Esophagus muscularis mucosa (tissue), 3 donors: ENCODE results near the gene MFRP.

ENCODE experiments used
- POLR2A ChIP-seq: fragments of 450-650 bp; IDR thresholded peaks from one replicate; pipeline ENCODE4 v1.6.1; 2017; ENCODE audit warnings: antibody characterized with exemption, moderate library complexity, mild to moderate bottlenecking, low read depth
- POLR2AphosphoS5 ChIP-seq, 2 donors: sonication (generic); formaldehyde crosslinking; IDR thresholded peaks; one replicate each; pipeline ENCODE4 v1.6.1; 2017; ENCODE audit warnings: antibody characterized with exemption in 2 of 2
- TF ChIP-seq, protein P1 (sequence below), 3 experiments: fragments of 200-600 bp in 2 of 3; fragments of 450-650 bp in 1 of 3; sonication (generic) in 2 of 3; IDR thresholded peaks; one replicate each; pipeline ENCODE4 v1.5.1; 2017 to 2019; ENCODE audit warnings: antibody characterized with exemption in 3 of 3, mild to moderate bottlenecking in 2 of 3, moderate library complexity in 1 of 3

DNA sequence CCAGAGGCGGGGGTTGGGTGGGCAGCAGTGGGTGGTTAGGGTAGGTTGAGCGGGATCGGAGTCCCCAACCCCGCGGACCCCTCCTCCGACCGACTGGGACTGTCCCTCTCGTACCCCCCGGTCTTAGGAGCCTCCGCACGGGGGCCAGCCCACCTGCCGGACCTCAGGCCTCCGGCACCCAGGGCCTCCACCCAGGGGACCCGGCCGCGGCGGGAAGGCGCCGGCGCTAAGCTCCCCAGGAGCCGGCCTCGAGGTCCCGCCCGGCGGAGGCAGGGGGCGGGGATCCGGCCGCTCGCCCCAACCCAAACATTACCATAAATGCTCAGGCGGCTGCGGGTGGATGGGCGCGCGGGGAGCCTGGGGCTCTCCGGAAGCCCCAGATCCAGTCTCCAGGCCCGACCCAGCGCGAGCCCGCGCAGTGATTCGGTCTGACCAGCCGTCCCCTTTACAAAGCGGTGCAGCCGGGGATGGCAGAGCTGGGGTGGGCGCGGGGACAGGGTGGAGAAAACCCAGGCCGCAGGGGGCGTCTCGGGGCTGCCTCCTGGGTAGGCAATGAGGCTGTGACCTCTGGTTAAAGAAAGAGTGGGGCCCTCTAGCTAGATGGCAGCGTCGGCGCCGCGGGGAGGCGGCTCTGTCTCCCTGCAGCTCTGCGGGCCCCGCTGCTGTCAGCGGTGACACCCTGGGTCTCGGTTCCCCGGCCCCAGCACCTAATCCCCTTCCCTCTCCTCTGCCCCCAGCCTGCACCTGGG, 25.6 kb downstream of the MFRP start:
- TF ChIP-seq, protein P1, sequence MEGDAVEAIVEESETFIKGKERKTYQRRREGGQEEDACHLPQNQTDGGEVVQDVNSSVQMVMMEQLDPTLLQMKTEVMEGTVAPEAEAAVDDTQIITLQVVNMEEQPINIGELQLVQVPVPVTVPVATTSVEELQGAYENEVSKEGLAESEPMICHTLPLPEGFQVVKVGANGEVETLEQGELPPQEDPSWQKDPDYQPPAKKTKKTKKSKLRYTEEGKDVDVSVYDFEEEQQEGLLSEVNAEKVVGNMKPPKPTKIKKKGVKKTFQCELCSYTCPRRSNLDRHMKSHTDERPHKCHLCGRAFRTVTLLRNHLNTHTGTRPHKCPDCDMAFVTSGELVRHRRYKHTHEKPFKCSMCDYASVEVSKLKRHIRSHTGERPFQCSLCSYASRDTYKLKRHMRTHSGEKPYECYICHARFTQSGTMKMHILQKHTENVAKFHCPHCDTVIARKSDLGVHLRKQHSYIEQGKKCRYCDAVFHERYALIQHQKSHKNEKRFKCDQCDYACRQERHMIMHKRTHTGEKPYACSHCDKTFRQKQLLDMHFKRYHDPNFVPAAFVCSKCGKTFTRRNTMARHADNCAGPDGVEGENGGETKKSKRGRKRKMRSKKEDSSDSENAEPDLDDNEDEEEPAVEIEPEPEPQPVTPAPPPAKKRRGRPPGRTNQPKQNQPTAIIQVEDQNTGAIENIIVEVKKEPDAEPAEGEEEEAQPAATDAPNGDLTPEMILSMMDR (IDR thresholded peaks at IDR 0.05) = no peak
- TF ChIP-seq POLR2AphosphoS5 (IDR thresholded peaks at IDR 0.05) = peak; percentile 84 to 96
- TF ChIP-seq POLR2A = peak; percentile 70
